HepG2 (cell line): ENCODE measurements around the gene DCTN3. TPM values are rescaled to one million over a fixed set of nuclear protein-coding genes. Genes with fewer than 3 reads are reported as not detected.

Experiments used
- ATF3 ChIP-seq: sonication (generic); formaldehyde crosslinking; IDR thresholded peaks from 2 replicates; pipeline ENCODE4 v1.4.0; 2020; ENCODE audit warnings: missing genetic modification reagents
- BRD4 ChIP-seq: sonication (generic); formaldehyde crosslinking; IDR thresholded peaks from 2 replicates; pipeline ENCODE4 v1.4.0; 2020; ENCODE audit warnings: missing genetic modification reagents
- CCDC6 ChIP-seq: sonication (generic); formaldehyde crosslinking; IDR thresholded peaks from 2 replicates; pipeline ENCODE4 v1.8.1; 2022; ENCODE audit warnings: mild to moderate bottlenecking, missing genetic modification reagents, moderate library complexity
- EZH2 ChIP-seq: conservative IDR thresholded peaks from 2 replicates; pipeline ENCODE4 v1.6.1; 2012; ENCODE audit warnings: mild to moderate bottlenecking, low read depth, low read length, moderate library complexity
- FOXA1 ChIP-seq, 2 experiments: fragments of 450-650 bp in 1 of 2; sonication (generic) in 1 of 2; formaldehyde crosslinking in 1 of 2; IDR thresholded peaks; 2 replicates each; pipeline versions ENCODE4 v1.4.0 to v1.6.1; 2016 to 2020; ENCODE audit warnings: missing genetic modification reagents in 1 of 2
- HNRNPLL ChIP-seq: fragments of 200-400 bp; formaldehyde crosslinking; IDR thresholded peaks from 2 replicates; pipeline ENCODE4 v1.6.1; 2017; ENCODE audit warnings: mild to moderate bottlenecking, low read depth, low read length; ENCODE audit not compliant: poor library complexity, severe bottlenecking
- KDM1A ChIP-seq: IDR thresholded peaks from 2 replicates; pipeline ENCODE4 v1.6.1; 2016; ENCODE audit warnings: missing compliant biosample characterization
- RNF2 ChIP-seq: fragments of 450-650 bp; conservative IDR thresholded peaks from 2 replicates; pipeline ENCODE4 v1.6.1; 2016; ENCODE audit warnings: low read depth
- SAP130 ChIP-seq: IDR thresholded peaks from 2 replicates; pipeline ENCODE4 v1.6.1; 2016; ENCODE audit warnings: low read depth
- SP2 ChIP-seq: sonication (generic); formaldehyde crosslinking; IDR thresholded peaks from 2 replicates; pipeline ENCODE4 v1.5.1; 2020; ENCODE audit warnings: mild to moderate bottlenecking, missing genetic modification reagents
- SRSF1 ChIP-seq: fragments of 200-400 bp; formaldehyde crosslinking; optimal IDR thresholded peaks from 2 replicates; pipeline ENCODE3; 2017; ENCODE audit warnings: mild to moderate bottlenecking, low read depth, low read length, moderate library complexity
- ZBTB43 ChIP-seq: sonication (generic); formaldehyde crosslinking; conservative IDR thresholded peaks from 2 replicates; pipeline ENCODE4 v1.4.0; 2020; ENCODE audit warnings: missing genetic modification reagents
- ZFP36 ChIP-seq: fragments of 150-350 bp; IDR thresholded peaks from 2 replicates; pipeline ENCODE4 v1.6.1; 2018; ENCODE audit warnings: borderline replicate concordance, low read length, low read depth; ENCODE audit not compliant: partially characterized antibody
- ZMAT5 ChIP-seq: sonication (generic); formaldehyde crosslinking; IDR thresholded peaks from 2 replicates; pipeline ENCODE4 v1.5.0; 2020; ENCODE audit warnings: mild to moderate bottlenecking, low read depth, missing genetic modification reagents, borderline replicate concordance
- ZMYM4 ChIP-seq: sonication (generic); formaldehyde crosslinking; IDR thresholded peaks from 2 replicates; pipeline ENCODE4 v1.8.1; 2023; ENCODE audit warnings: mild to moderate bottlenecking, missing genetic modification reagents
- ZNF136 ChIP-seq: sonication (generic); formaldehyde crosslinking; IDR thresholded peaks from 2 replicates; pipeline ENCODE4 v1.8.1; 2022; ENCODE audit warnings: low read depth, mild to moderate bottlenecking, moderate library complexity, missing genetic modification reagents
- ZNF280B ChIP-seq: sonication (generic); formaldehyde crosslinking; IDR thresholded peaks from 2 replicates; pipeline ENCODE4 v1.5.0; 2020; ENCODE audit warnings: missing genetic modification reagents, mild to moderate bottlenecking, borderline replicate concordance
- ZNF501 ChIP-seq: sonication (generic); formaldehyde crosslinking; IDR thresholded peaks from 2 replicates; pipeline ENCODE4 v1.5.1; 2020; ENCODE audit warnings: mild to moderate bottlenecking, moderate library complexity, missing genetic modification reagents
- ZNF512B ChIP-seq: sonication (generic); formaldehyde crosslinking; IDR thresholded peaks from 2 replicates; pipeline ENCODE4 v1.5.1; 2020; ENCODE audit warnings: missing genetic modification reagents, mild to moderate bottlenecking, borderline replicate concordance
- ZNF572 ChIP-seq: sonication (generic); formaldehyde crosslinking; IDR thresholded peaks from 2 replicates; pipeline ENCODE4 v1.5.1; 2020; ENCODE audit warnings: mild to moderate bottlenecking, missing genetic modification reagents
- ZNF691 ChIP-seq: sonication (generic); formaldehyde crosslinking; IDR thresholded peaks from 2 replicates; pipeline ENCODE4 v1.4.0; 2020; ENCODE audit warnings: missing genetic modification reagents, low read depth, mild to moderate bottlenecking, borderline replicate concordance
- polyA plus RNA-seq, 8 experiments: library from polyadenylated mRNA; depleted of rRNA in 3 of 8; stranded (reverse) in 7 of 8; unstranded in 1 of 8; fragments of >200 nt; fragmentation: Illumina TruSeq in 4 of 8; extraction: Trizol in 4 of 8; gene quantifications; 2 replicates each; pipeline versions ENCODE4 v1.2.1 to v1.2.3, GENCODE V29; 2011 to 2016; ENCODE audit warnings: low read depth in 4 of 8, missing spikeins in 1 of 8, mixed read lengths in 1 of 8; ENCODE audit not compliant: insufficient read depth in 1 of 8
- total RNA-seq, 5 experiments: library from RNA; depleted of rRNA; stranded (reverse); fragments of >200 nt; fragmentation: Illumina TruSeq; extraction: Trizol; gene quantifications; 2 replicates each; pipeline ENCODE4 v1.2.3, GENCODE V29; 2016; ENCODE audit warnings: low read depth in 1 of 5

The DCTN3 gene
- total and polyA plus RNA-seq, 2 of the 13 experiments (the other 11 are each of a cell fraction or from before 2014, with no cell fraction given): 27.4 to 34.5 TPM

GRCh38 chr9:34620061-34620994 is at the start of gene DCTN3 (continued):
- TF ChIP-seq ZNF691: no peak
- 0 out of 2 replicates have a peak, but pooled peaks have one; percentile 24 for TF ChIP-seq ZBTB43 (CRISPR knock-in tag)
- TF ChIP-seq SRSF1: peak; percentile 70
- 0 out of 2 replicates have a peak, but pooled peaks have one; percentile 1 for TF ChIP-seq BRD4 (CRISPR knock-in tag)
- peak; percentile 28 for TF ChIP-seq HNRNPLL
- TF ChIP-seq ATF3: no peak
- no peak for TF ChIP-seq ZNF280B
- TF ChIP-seq EZH2: no peak
- TF ChIP-seq ZNF572 (CRISPR knock-in tag): 0 out of 2 replicates have a peak, but pooled peaks have one; percentile 61
- peak; percentile 95 for TF ChIP-seq SAP130 (CRISPR knock-in tag)
- peak; percentile 65 for TF ChIP-seq ZMYM4 (CRISPR knock-in tag)
- TF ChIP-seq CCDC6 (CRISPR knock-in tag): no peak
- no peak for TF ChIP-seq ZNF136
- TF ChIP-seq ZFP36: no peak
- no peak for TF ChIP-seq FOXA1 (IDR thresholded peaks at IDR 0.05)
- TF ChIP-seq FOXA1 (CRISPR knock-in tag; IDR thresholded peaks at IDR 0.05): 0 out of 2 replicates have a peak, but pooled peaks have one; percentile 7
- TF ChIP-seq KDM1A (CRISPR knock-in tag): no peak
- no peak for TF ChIP-seq RNF2
- no peak for TF ChIP-seq ZNF512B (CRISPR knock-in tag)
- TF ChIP-seq ZNF501 (CRISPR knock-in tag): peak; percentile 53
- TF ChIP-seq ZMAT5 (CRISPR knock-in tag): no peak
- peak; percentile 91 for TF ChIP-seq SP2 (CRISPR knock-in tag)
